GM21825 (cell line): ENCODE data around the gene GCLM.
"Not testable (repeated sequence)": the region's sequence is repeated elsewhere in the genome, so short reads cannot be mapped to it uniquely, and the experiment has no call there.

ENCODE experiments used
- ATAC-seq: cut with Tn5 transposase; IDR thresholded peaks from one replicate; pipeline ENCODE4 v1.9.1; 2021; ENCODE audit warnings: mild to moderate bottlenecking, moderate library complexity; ENCODE audit not compliant: unreplicated experiment

GCLM gene

DNA sequence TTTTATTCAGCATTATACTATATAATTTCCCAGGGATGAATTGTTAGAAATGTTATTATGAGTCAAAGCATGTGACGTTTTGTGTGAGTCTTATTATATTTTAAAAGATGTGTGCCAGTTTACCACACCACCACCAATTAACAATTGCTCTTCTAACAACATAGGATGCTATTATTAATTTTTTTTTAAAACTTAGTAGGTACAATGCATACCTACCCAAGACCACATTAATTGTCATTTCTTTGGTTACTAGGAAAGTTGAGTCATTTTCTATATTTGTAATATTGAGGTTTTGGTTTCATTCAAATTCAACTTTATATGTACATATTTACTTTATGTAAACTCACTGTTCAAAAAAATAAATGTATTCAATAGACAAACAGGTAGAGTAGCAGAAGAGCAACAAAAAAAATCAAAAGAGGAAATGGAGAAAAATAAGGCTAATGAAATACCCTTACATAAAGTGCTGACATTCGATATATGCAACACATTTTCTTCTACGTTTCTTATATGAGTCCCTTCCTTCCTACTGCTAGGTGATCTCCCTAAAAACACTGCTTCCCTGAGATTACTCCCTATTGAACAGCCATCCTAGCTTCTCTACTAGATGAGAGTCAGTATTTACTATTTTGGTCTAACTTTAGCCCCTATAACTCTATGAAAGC, 9.6 kb downstream of the GCLM start:
- no peak for ATAC-seq

DNA sequence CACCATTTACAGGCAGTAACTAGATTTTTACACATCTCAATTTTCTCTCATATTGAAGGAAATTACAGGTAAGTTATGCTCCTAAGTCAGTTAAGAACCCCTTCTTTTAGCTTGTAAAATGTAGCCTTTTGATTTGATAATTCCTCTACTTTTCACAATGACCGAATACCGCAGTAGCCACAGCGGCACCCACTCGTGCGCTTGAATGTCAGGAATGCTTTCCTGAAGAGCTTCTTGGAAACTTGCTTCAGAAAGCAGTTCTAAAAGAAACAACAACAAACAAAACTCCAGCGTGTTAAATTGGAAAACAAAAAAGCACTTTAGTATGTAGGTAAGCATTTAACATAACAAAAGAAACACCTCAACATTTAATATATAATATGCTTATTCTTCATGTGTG, 20.3 kb downstream of the GCLM start:
- ATAC-seq = no peak

DNA sequence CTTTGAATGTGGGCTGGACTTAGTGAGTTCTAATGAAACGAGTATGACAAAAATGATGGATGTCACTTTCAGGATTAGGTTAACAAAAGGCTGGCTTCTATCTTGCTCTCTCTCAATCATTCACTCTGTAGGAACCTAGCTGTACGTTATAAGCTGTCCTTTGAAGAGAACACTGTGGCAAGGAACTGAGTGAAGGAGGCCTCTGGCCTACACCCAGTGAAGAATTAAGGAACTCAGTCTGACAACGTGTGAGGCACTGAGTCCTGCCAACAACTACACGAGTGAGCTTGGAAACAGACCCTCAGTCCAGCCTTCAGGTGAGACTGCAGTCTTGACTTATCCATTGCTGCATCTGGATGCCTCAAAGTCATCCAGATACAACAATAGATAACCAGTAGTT, 27.0 kb downstream of the GCLM start:
- ATAC-seq = no peak

DNA sequence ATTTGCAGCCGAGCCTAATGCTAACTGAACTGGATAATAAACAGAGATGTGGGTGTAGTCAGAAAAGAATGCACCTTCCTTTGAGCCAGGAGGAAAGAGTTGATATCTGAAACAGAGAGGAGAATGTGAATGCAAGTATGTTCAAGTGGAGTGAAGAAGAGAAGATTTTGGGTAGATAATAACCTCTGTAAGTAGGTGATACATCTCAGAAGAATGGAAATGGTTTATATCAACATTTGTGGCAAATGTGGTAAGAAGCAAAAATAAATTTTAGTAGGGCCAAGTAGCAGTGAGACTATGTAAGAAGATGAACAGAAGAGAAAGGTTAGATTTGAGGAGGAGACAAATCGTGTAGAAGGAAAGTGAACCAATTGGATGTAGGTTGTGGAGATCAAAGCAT, 28.5 kb downstream of the GCLM start:
- no peak for ATAC-seq

DNA sequence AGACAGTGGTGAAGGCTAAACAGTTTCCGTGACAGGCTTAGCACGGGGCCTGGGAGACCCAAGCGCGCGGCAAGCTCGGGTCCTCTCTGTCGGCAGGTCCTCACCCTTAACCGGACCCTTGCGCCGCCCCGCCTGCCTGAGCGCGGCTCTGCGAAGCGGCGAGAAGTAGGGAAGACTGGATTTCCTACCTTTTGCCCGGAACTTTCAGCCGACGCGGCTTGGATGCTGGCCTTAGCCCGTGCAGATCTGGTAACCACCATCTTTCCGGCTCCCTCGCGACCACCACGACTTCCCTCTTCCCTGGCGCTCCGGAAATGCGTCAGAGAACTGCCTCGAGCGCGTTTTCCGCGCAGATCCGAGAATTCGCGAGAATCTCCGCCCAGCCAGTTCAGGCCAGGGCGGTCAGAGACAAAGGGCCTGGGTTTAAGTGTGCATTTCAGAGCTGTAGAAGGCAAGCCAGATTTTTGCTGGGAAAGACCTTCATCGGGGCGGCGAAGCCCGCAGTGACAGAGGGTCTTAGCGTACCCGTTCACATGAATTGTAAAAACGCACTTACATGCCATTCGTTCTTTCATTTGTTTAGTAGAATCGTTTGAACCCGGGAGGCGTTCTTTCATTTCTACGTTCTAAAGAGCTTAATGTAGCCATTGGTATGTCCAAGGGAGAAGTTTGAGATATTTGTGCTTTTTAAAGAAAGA, 30.2 kb downstream of the GCLM start, which contains the start of gene DNTTIP2:
DNTTIP2 (minus strand) TSS at position 318 of the 698 bp plus-strand sequence; CDS start at position 260, 58 bp downstream.
- peak; percentile 96 for ATAC-seq

DNA sequence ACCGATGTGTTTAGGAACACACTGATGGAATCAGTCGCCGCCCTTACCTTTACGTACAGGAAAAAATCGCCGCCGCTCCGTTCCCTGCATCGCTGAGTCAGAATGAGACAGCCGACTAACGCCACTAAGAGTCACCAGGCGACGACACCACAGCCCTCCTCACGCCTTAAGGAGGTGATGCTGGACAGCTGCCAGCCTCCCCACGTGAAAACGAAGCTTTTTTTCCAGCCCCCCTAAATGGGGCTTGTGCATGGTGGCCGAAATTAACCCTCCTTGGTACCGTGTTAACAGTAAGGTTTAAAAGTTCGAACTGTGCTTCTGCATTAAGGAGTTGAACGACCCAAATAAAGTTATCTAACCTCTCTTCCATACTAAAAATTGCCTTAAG, 30.7 kb downstream of the GCLM start:
- ATAC-seq = peak; percentile 48

DNA sequence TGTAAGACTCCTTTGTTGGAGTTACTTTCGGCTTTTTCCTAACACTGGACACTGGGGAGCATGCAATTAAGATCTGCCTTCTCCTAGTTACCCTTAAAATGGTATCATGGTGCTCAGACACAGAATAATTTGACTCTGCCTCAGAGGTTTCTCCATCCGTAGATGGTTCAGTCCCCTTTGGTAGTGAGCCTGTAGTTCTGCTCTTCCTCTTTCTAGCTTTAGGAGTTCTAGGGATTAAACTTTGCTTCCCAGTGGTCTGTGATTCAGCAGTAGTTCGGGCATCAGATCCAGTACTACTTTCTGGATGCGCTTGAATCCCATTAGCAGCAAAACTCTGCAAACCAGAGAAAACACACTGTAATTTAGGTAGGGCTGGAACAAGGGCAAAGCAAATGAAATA, 31.7 kb downstream of the GCLM start:
- ATAC-seq = no peak

DNA sequence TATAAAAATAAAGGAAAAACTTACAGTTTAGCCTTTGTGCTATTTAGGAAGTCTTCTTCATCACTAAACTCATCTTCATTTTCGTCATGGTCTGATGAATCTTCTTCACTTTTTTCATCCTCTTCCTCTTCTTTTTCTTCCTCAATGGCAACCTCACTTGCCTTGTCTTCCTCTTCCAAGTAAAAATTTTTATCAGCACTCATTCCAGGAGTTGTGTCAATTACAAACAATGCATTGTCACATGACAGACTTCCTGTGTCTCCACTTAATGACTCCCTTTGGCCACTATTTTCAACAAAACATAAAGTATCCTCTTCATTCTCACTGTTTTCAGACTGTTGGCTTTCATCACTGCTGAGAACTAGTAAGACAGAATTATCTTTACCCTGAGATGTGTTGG, 33.0 kb downstream of the GCLM start:
- no peak for ATAC-seq

DNA sequence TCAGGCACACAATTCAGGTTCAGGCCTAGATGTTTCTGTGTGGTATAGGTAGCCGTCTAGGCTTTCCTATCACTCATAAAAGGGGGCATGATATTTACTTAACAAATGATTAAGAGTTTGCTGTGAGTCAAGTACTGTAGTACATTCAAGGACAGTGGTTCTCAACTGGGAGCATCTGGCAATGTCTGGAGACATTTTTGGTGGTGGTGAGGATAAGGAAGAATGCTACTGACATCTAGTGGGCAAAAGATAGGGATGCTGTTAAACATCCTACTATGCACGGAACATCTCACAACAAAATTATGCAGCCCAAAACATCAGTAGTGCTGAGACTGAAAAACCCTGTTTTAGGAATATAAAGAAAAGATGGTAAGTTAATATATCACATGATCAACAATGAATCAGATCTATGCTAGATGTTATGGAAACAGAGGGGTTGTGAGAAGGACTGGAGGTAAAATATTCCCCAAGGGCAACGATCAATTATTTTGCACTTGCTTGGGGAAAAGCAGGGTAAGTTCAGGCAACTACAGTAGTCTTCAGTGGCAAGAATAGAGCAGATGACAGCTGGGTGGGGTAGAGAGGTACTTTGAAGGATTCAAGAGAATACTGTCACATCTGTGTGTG, 35.1 kb downstream of the GCLM start:
- no peak for ATAC-seq

DNA sequence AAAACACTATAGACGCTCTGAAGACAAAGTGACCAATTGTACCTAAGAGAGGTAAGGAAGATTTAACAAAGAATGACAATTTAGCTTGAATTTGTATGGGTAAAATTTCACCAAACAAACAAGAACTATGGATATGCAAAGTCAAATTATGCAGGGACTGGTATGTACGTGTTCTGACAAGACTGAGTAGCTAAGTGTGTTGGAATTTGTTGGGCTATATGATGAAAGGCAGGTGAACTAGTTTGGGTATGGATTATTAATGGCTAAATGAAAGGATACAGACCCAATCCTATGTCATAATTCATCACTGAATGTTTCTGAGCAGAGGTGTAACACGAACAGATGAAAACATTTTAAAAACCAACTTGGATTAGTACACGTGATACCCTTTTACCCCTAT, 37.9 kb downstream of the GCLM start:
- ATAC-seq = no peak

DNA sequence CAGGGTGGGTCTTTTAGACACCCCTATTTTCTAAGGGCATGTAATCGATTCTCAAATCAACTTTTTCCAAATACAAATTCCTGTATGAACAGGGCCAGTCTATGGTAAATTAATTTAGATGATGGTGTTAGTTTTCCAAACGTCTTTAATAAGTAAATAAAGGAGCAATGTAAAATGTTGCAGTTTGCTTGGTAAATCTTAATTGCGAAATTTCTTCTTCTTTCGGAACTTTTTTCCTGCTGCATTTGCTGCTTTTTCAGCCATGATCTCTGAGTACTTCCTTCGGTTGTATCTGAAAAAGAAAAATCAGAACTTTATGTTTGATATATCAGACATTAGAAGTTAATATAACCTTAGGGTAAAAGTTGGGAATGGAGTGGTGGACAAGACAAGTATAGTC, 39.6 kb downstream of the GCLM start:
- ATAC-seq = no peak

DNA sequence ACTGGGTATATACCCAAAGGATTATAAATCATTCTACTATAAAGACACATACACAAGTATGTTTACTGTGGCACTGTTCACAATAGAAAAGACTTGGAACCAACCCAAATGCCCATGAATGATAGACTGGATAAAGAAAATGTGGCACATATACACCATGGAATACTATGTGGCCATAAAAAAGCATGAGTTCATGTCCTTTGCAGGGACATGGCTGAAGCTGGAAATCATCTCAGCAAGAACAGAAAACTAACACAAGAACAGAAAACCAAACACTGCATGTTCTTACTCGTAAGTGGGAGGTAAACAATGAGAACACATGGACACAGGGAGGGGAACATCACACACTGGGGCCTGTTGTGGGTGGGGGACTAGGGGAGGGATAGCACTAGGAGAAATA, 40.7 kb downstream of the GCLM start:
- ATAC-seq = not testable (repeated sequence)

DNA sequence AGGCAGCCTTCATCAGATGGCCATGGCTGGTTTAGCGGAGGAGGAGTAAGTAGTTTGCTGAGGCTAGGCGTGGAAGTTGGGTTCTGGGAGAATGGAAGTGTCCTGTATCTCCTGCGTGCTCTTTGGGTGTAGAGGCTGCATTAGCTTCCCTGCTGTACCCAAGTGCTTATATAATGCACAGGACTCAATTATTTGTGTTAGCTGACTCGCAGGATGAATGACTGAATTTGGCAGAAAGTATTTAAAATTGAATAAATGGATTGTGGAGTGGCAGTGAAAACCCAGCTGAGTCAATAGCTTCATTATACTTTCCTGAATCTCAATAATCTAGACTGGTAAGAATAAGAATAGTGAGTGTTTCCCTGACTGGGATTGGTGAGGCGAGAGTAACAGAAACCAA, 44.0 kb downstream of the GCLM start:
- ATAC-seq = no peak

DNA sequence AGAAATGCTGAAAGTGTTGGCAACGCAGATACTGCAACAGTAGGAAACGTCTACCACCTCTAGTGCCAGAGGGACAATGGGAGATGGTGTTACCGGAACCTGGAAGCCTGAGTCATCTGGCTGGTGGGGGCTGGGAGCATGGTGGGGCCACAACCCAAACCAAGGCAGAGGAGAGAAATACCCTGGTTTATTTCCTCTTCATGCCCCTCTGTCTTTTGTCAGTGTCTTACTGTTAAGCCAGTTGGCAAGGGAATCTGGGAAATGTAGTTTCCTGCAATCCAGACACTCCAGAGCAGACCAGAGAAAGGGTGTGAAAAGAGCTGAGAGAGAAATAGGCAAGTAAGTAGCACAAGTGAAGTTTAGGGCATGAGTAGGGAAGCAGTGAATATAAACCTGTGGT, 45.1 kb downstream of the GCLM start:
- no peak for ATAC-seq

DNA sequence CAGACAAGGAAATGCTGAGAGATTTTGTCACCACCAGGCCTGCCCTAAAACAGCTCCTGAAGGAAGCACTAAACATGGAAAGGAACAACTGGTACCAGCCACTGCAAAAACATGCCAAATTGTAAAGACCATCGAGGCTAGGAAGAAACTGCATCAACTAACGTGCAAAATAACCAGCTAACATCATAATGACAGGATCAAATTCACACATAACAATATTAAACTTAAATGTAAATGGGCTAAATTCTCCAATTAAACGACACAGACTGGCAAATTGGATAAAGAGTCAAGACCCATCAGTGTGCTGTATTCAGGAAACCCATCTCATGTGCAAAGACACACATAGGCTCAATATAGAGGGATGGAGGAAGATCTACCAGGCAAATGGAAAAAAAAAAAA, 51.6 kb downstream of the GCLM start:
- ATAC-seq = not testable (repeated sequence)

DNA sequence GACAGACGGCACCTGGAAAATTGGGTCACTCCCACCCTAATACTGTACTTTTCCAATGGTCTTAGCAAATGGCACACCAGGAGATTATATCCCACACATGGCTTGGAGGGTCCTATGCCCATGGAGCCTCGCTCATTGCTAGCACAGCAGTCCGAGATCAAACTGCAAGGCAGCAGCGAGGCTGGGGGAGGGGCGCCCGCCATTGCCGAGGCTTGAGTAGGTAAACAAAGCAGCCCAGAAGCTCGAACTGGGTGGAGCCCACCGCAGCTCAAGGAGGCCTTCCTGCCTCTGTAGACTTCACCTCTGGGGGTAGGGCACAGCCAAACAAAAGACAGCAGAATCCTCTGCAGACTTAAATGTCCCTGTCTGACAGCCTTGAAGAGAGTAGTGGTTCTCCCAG, 53.2 kb downstream of the GCLM start:
- ATAC-seq = not testable (repeated sequence)

DNA sequence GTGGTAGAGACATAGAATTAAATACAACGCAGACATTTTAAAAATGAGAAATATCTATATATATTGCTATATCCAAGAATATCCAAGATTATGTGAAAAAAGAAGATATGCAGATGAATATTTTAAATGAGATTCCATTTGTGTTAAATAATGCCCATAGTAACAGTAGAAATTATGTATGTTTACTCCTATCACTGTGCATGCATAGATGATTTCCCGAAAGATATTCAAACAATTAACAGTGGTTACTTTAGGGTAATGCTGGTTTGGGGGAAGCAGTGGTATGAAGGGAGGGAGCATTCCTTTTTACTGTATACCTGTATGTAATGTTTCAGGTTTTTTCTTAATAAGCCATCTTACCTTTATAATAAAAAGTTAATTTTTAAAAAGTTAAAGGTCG, 55.3 kb downstream of the GCLM start:
- ATAC-seq = no peak

DNA sequence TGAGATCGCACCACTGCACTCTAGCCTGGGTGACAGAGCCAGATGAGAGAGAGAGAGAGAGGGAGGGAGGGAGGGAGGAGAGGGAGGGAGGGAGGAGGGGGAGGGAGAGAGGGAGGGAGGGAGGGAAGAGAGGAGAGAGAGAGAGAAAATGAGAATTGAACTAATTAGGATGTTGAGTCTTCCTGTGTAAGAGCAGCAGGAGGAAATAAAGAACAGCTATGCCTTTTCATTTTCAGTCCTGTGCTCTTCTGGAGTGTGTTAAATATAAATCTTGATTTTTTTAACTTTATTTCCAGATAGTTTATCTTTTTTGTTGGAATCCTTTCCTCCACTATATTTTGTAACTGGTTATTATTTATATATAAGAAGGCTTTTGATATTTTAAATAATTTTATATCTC, 57.4 kb downstream of the GCLM start:
- no peak for ATAC-seq

DNA sequence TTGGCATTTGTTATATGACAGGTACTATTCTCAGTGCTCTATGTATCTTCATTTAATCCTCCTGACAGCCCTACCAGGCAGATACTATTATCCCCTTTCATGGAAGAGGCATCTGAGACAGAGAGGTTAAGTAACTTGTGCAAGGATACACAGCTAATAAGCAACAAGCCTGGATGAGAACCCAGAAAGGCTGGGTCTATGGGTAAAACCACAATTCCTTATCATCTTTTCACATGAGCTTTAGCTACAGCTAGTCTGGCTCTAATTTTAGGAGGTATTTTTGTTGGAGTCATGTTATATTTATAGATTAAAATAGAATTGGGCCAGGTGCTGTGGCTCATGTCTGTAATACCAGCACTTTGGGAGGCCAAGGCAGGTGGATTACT, 57.9 kb downstream of the GCLM start:
- ATAC-seq = no peak

DNA sequence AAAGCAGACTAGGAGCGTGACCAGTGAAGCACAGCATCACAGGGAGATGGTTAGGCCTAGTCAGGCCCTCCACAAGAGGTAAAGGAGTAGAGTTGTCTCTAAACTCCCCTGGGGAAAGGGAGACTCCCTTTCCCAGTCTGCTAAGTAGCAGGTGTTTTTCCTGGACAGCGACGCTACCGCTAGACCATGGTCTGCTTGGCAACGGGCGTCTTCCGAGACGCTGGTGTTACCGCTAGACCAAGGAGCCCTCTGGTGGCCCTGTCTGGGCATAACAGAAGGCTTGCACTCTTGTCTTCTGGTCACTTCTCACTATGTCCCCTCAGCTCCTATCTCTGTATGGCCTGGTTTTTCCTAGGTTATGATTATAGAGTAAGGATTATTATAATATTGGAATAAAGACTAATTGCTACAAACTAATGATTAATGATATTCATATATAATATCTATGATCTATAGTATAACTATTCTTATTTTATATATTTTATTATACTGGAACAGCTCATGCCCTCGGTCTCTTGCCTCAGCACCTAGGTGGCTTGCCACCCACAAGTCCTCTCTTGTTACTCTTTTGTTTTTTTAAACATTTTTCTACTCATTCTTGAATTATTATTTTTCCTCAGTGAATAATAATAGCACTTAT, 58.4 kb downstream of the GCLM start:
- not testable (repeated sequence) for ATAC-seq

DNA sequence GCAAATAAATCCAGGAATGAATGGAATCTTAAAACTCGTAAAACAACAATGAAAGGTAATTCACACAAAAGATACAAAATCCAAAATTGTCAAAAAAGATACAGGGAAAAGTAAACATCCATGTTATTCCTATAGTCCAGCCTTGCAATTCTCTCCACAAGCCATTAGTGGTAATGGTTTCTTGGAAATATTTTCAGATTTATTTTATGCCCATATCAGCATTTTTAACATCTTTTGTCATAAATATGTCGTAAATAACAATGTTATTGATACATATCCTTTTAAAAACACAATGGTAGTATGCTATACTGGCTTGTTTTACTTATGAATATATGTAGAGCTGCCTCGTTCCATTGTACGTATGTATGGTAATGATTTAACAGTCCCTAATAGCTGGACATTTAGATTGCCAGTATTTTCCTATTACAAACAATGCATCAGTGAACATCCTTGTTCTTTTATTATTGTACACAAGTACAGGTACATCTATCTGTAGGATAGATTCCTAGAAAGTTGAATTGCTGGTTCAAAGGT, 60.8 kb downstream of the GCLM start:
- ATAC-seq = no peak
